K562 (cell line): ENCODE measurements around the gene MBD5. TPM values are rescaled to one million over a fixed set of nuclear protein-coding genes. Genes with fewer than 3 reads are reported as not detected.

Source experiments
- ATAC-seq: fragments of 200-7000 bp; cut with Tn5 transposase; 3 replicates; pipeline ENCODE4 v1.9.1; 2020; ENCODE audit warnings: moderate library complexity
- BruUV-seq: library from RNA; stranded (reverse); fragments of 400-500 nt; replicated peaks from 2 replicates; lab custom pipeline; 2021; lab: Mats Ljungman, UMichigan
- CTCF ChIA-PET: fragments of 300-600 bp; formaldehyde crosslinking; extraction: SDS; loops from one replicate; lab custom pipeline; 2021; ENCODE audit warnings: low intra/inter-chr PET ratio; lab: Yijun Ruan, JAX
- POLR2A ChIA-PET: fragments of 300-600, 350-650 bp; sonication (Branson Sonifier 250); formaldehyde crosslinking; extraction: SDS; loops from one replicate; lab custom pipeline; 2021; ENCODE audit warnings: antibody characterized with exemption, inconsistent platforms; lab: Yijun Ruan, JAX
- DNase-seq, 4 experiments: peaks; one replicate each; pipeline versions ENCODE4 v3.0.0 to v3.0.0-alpha.2; 2011 to 2018; ENCODE audit warnings: low spot score in 3 of 4, mixed read lengths in 3 of 4; ENCODE audit errors: extremely low read depth in 1 of 4
- FAIRE-seq: peaks from 2 replicates; lab custom pipeline; 2011; peaks lifted over from hg19 to GRCh38; lab: Jason Lieb, UNC
- H2AFZ ChIP-seq: 2 replicates; pipeline ENCODE4 v1.6.0; 2011; ENCODE audit warnings: low read depth, low read length, control low read depth, inconsistent platforms
- H3K27ac ChIP-seq: fragments of 200-600 bp; 3 replicates; pipeline ENCODE4 v1.8.0; 2011; ENCODE audit warnings: low read depth, mild to moderate bottlenecking, control low read depth, inconsistent platforms, low read length, moderate library complexity, mixed read lengths; ENCODE audit errors: extremely low read depth
- H3K27me3 ChIP-seq, 2 experiments: fragments of 300-600 bp in 1 of 2; 2 replicates in 1 of 2; 3 replicates in 1 of 2; pipeline versions ENCODE4 v1.6.0 to v1.8.0; 2011; ENCODE audit warnings: inconsistent platforms in 2 of 2, low read length in 2 of 2, mild to moderate bottlenecking in 1 of 2, mixed read lengths in 1 of 2, moderate library complexity in 1 of 2; ENCODE audit not compliant: control insufficient read depth in 2 of 2, insufficient read depth in 2 of 2
- H3K36me3 ChIP-seq: fragments of 300-600 bp; 3 replicates; pipeline ENCODE4 v1.8.0; 2011; ENCODE audit warnings: mild to moderate bottlenecking, low read length, inconsistent platforms; ENCODE audit not compliant: control insufficient read depth, insufficient read depth
- H3K4me1 ChIP-seq, 2 experiments: fragments of 200-600 bp in 1 of 2; replicated peaks in 1 of 2; 2 replicates in 1 of 2; 3 replicates in 1 of 2; pipeline versions ENCODE4 v1.5.1 to v1.8.0; 2011; ENCODE audit warnings: inconsistent platforms in 2 of 2, low read length in 2 of 2, mild to moderate bottlenecking in 1 of 2, mixed read lengths in 1 of 2, moderate library complexity in 1 of 2; ENCODE audit not compliant: control insufficient read depth in 2 of 2, insufficient read depth in 2 of 2
- H3K4me2 ChIP-seq: 2 replicates; pipeline ENCODE4 v1.6.1; 2011; ENCODE audit warnings: low read length, control low read depth, inconsistent platforms, mixed read lengths; ENCODE audit not compliant: insufficient read depth
- H3K4me3 ChIP-seq: fragments of 200-600 bp; sonication (generic), shearing (Covaris generic); 2 replicates; pipeline ENCODE4 v1.5.1; 2016; ENCODE audit warnings: control low read depth, inconsistent platforms
- H3K79me2 ChIP-seq: fragments of 200-600 bp; 3 replicates; pipeline ENCODE4 v1.8.0; 2011; ENCODE audit warnings: low read length, inconsistent platforms; ENCODE audit not compliant: control insufficient read depth, insufficient read depth
- H3K9ac ChIP-seq, 2 experiments: 2 replicates each; pipeline versions ENCODE4 v1.6.0 to v1.6.1; 2011; ENCODE audit warnings: low read depth in 2 of 2, low read length in 2 of 2, control low read depth in 1 of 2, inconsistent platforms in 1 of 2, mild to moderate bottlenecking in 1 of 2, mixed read lengths in 1 of 2; ENCODE audit not compliant: insufficient read depth in 1 of 2
- H3K9me1 ChIP-seq: one replicate; pipeline ENCODE4 v1.6.0; 2011; ENCODE audit warnings: inconsistent platforms, mild to moderate bottlenecking, low read length, moderate library complexity; ENCODE audit not compliant: control insufficient read depth, insufficient read depth
- H3K9me3 ChIP-seq: replicated peaks from 2 replicates; pipeline ENCODE4 v1.5.1; 2011; ENCODE audit warnings: low read depth, low read length, inconsistent platforms; ENCODE audit not compliant: control insufficient read depth, insufficient read depth
- H4K20me1 ChIP-seq: replicated peaks from 2 replicates; pipeline ENCODE4 v1.6.1; 2011; ENCODE audit warnings: low read length, inconsistent platforms, mixed read lengths; ENCODE audit not compliant: control insufficient read depth, insufficient read depth
- E2F3 ChIP-seq: fragments of 250-450 bp; sonication (Bioruptor Pico); IDR thresholded peaks from 2 replicates; pipeline ENCODE4 v1.4.0; 2020; ENCODE audit warnings: mild to moderate bottlenecking
- FOXJ2 ChIP-seq: fragments of 200-800 bp; sonication (Bioruptor generic); IDR thresholded peaks from 2 replicates; pipeline ENCODE4 v1.6.1; 2016; ENCODE audit warnings: missing genetic modification characterization, missing compliant biosample characterization
- MAFF ChIP-seq: IDR thresholded peaks from 2 replicates; pipeline ENCODE4 v1.6.1; 2012; ENCODE audit warnings: low read length, improper control_type of control experiment
- ZC3H4 ChIP-seq: sonication (generic); formaldehyde crosslinking; IDR thresholded peaks from 2 replicates; pipeline ENCODE4 v1.9.0; 2021; ENCODE audit warnings: missing genetic modification reagents, borderline replicate concordance
- ZC3H8 ChIP-seq: fragments of 450-650 bp; IDR thresholded peaks from 2 replicates; pipeline ENCODE4 v1.6.1; 2017
- ZNF175 ChIP-seq: fragments of 200-800 bp; sonication (Bioruptor generic); IDR thresholded peaks from 2 replicates; pipeline ENCODE4 v1.6.1; 2016; ENCODE audit warnings: low read depth, mild to moderate bottlenecking, missing genetic modification characterization, missing compliant biosample characterization
- WGBS: fragments of 100-300 bp; shearing (Covaris generic); methylation state at CpG from one replicate; pipeline ENCODE4 v1.1.6; 2016; ENCODE audit warnings: low coverage, mixed read lengths; ENCODE audit not compliant: insufficient coverage; ENCODE audit errors: missing lambda C conversion rate; 5-methylcytosine and 5-hydroxymethylcytosine counted together
- in situ Hi-C: fragments of 300-500 bp; cut with MboI; formaldehyde crosslinking; loops from 4 replicates; pipeline ENCODE4 v1.15.0; 2018; ENCODE audit warnings: inconsistent platforms, mixed read lengths
- intact Hi-C: fragments of 100-400 bp; cut with micrococcal nuclease; formaldehyde crosslinking; loops from 2 replicates; pipeline ENCODE4 v1.14.2; 2022
- polyA plus RNA-seq, 8 experiments: library from polyadenylated mRNA; depleted of rRNA in 4 of 8; stranded (reverse) in 5 of 8; unstranded in 3 of 8; fragments of >200 nt; fragmentation: Nextera tagmentation in 2 of 8; fragmentation: Illumina TruSeq in 1 of 8; extraction: Ambion mirVana in 2 of 8; extraction: Trizol in 1 of 8; gene quantifications; 2 replicates each; pipeline versions ENCODE4 v1.2.1 to v1.2.3, GENCODE V29; 2011 to 2014; ENCODE audit warnings: inconsistent platforms in 1 of 8, missing spikeins in 1 of 8
- total RNA-seq, 7 experiments: library from RNA; depleted of rRNA in 6 of 7; stranded (reverse); fragments of >200 nt in 6 of 7; fragmentation: Illumina TruSeq in 2 of 7; extraction: Trizol in 2 of 7; gene quantifications; 2 replicates each; pipeline versions ENCODE4 v1.2.1 to v1.2.3, GENCODE V29; 2011 to 2021; ENCODE audit warnings: low replicate concordance in 1 of 7
- TF ChIP-seq, protein P1 (sequence below): fragments of 250-450 bp; sonication (Bioruptor Pico); IDR thresholded peaks from 2 replicates; pipeline ENCODE4 v1.4.0; 2020; ENCODE audit warnings: mild to moderate bottlenecking, moderate library complexity
- TF ChIP-seq, protein P2 (sequence below), 2 experiments: IDR thresholded peaks; 2 replicates each; pipeline ENCODE4 v1.6.1; 2012; ENCODE audit warnings: improper control_type of control experiment in 2 of 2, low read depth in 2 of 2, low read length in 2 of 2, borderline replicate concordance in 1 of 2
- TF ChIP-seq, protein P3 (sequence below): sonication (generic); formaldehyde crosslinking; IDR thresholded peaks from 2 replicates; pipeline ENCODE4 v1.9.0; 2022; ENCODE audit warnings: mild to moderate bottlenecking, missing genetic modification reagents
- TF ChIP-seq, protein P4 (sequence below): fragments of 450-650 bp; formaldehyde crosslinking; IDR thresholded peaks from 2 replicates; pipeline ENCODE4 v1.4.0; 2022; ENCODE audit warnings: mild to moderate bottlenecking, moderate library complexity

Gene MBD5
- total and polyA plus RNA-seq, 9 of the 15 experiments (the other 6 are each of a cell fraction or from before 2014, with no cell fraction given): 3.4 to 14.5 (median 9.0) TPM

DNA sequence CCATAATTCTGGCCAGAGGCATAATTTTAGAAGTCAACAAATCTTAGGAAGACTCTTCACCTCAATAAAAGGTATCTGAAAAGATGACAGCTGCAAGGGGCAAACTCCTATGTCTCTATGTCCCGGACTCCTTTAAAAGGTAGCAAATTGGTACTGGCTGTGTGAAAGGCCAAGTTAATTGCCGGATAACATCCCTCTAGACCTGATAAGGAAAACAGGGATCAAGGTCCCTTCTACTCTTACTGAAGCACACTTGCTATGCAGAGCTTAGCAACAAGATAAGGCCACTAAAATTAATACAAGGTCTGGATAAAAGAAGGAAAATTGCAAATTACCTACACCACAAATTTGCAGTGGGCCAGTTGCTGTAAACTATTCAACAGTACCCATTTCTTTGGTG, 482.6 kb downstream of the MBD5 start:
- H3K79me2 ChIP-seq: no peaks in the 10 kb centered on the region
- no peak overlapping the region for H3K4me2 ChIP-seq
- ATAC-seq (no peak), DNase-seq (no peak), FAIRE-seq (no peak)
- TF ChIP-seq ZNF175: no peak
- H3K4me1 ChIP-seq: peaks cover 0 to 7% of the 10 kb centered on the region in 2 experiments; a peak in 3 of 5 replicates
- BruUV-seq: no TSS peak
- no peak overlapping the region for H3K4me3 ChIP-seq
- no peak overlapping the region for H3K27ac ChIP-seq
- no peaks in the 10 kb centered on the region for H3K9me1 ChIP-seq
- no peak overlapping the region for H2AFZ ChIP-seq
- H3K9ac ChIP-seq: no peak overlapping the region
- H3K36me3 ChIP-seq: no peaks in the 10 kb centered on the region
- intact Hi-C loops (no loop called here), in situ Hi-C loops (no loop called here)
- no peaks in the 10 kb centered on the region for H3K9me3 ChIP-seq
- CTCF ChIA-PET: interaction anchor here (0.5 kb wide), 1 partner anchor 245 kb away, joined by 3 read pairs; no protein-coding TSS in a partner anchor
- WGBS: 11% methylated on average over 2 of the region's 2 CpGs
- H4K20me1 ChIP-seq: no peaks in the 10 kb centered on the region
- no peaks in the 10 kb centered on the region for H3K27me3 ChIP-seq
- POLR2A ChIA-PET: no interaction called here

DNA sequence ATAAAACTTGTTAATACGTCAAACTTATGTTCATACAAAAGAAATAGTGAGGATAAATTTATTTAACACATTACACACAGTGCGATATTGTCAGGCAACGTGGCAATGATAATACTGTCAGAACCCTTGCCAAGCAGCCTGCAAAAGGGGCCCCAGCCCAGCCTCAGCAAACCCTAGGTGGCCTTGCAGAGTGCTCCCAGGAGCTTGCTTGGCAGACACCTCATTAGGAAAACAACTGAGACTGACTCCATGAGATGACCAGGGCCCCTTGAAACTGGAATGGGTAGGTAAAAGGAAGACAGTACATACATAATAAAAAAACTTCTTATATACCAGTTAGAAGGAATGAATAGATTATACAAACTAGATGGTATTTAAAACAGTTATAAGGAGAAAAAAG, 487.1 kb downstream of the MBD5 start:
- Histone ChIP-seq H3K27ac (no peak overlapping the region), H3K4me1 (peaks cover 0 to 5% of the 10 kb centered on the region in 2 experiments; a peak in 1 of 5 replicates), H3K4me2 (no peak overlapping the region), H3K79me2 (no peaks in the 10 kb centered on the region), H3K27me3 (no peaks in the 10 kb centered on the region), H2AFZ (no peak overlapping the region), H3K9me3 (no peaks in the 10 kb centered on the region), H4K20me1 (no peaks in the 10 kb centered on the region), H3K4me3 (no peak overlapping the region), H3K9me1 (no peaks in the 10 kb centered on the region), H3K9ac (no peak overlapping the region), H3K36me3 (no peaks in the 10 kb centered on the region)
- ATAC-seq: no peak
- DNase-seq: no peak
- no peak for FAIRE-seq
- in situ Hi-C loops (no loop called here), intact Hi-C loops (loop anchor here (5.0 kb wide), 1 partner anchor 306 kb away; no protein-coding TSS in a partner anchor)
- 45% methylated on average over 3 of the region's 3 CpGs for WGBS
- POLR2A ChIA-PET: interaction anchor here (0.7 kb wide), 1 partner anchor 315 kb away, joined by 3 read pairs; no protein-coding TSS in a partner anchor
- no TSS peak for BruUV-seq
- CTCF ChIA-PET: interaction anchor here (2.9 kb wide), 1 partner anchor 518 kb away, joined by 16 read pairs; no protein-coding TSS in a partner anchor
- TF ChIP-seq, protein P1, sequence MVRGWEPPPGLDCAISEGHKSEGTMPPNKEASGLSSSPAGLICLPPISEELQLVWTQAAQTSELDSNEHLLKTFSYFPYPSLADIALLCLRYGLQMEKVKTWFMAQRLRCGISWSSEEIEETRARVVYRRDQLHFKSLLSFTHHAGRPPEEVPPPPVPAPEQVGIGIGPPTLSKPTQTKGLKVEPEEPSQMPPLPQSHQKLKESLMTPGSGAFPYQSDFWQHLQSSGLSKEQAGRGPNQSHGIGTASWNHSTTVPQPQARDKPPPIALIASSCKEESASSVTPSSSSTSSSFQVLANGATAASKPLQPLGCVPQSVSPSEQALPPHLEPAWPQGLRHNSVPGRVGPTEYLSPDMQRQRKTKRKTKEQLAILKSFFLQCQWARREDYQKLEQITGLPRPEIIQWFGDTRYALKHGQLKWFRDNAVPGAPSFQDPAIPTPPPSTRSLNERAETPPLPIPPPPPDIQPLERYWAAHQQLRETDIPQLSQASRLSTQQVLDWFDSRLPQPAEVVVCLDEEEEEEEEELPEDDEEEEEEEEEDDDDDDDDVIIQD: no peak
- no peak for TF ChIP-seq MAFF
- TF ChIP-seq, protein P2, sequence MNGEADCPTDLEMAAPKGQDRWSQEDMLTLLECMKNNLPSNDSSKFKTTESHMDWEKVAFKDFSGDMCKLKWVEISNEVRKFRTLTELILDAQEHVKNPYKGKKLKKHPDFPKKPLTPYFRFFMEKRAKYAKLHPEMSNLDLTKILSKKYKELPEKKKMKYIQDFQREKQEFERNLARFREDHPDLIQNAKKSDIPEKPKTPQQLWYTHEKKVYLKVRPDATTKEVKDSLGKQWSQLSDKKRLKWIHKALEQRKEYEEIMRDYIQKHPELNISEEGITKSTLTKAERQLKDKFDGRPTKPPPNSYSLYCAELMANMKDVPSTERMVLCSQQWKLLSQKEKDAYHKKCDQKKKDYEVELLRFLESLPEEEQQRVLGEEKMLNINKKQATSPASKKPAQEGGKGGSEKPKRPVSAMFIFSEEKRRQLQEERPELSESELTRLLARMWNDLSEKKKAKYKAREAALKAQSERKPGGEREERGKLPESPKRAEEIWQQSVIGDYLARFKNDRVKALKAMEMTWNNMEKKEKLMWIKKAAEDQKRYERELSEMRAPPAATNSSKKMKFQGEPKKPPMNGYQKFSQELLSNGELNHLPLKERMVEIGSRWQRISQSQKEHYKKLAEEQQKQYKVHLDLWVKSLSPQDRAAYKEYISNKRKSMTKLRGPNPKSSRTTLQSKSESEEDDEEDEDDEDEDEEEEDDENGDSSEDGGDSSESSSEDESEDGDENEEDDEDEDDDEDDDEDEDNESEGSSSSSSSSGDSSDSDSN (IDR thresholded peaks at IDR 0.05; ENCODE audit: borderline replicate concordance in 1 of 2, low read depth in 2 of 2, low read length in 2 of 2): no peak
- TF ChIP-seq ZC3H8: no peak
- TF ChIP-seq, protein P3, sequence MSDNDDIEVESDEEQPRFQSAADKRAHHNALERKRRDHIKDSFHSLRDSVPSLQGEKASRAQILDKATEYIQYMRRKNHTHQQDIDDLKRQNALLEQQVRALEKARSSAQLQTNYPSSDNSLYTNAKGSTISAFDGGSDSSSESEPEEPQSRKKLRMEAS (CRISPR knock-in tag): no peak
- TF ChIP-seq ZC3H4 (CRISPR knock-in tag): no peak
- TF ChIP-seq FOXJ2: no peak
- TF ChIP-seq, protein P4, sequence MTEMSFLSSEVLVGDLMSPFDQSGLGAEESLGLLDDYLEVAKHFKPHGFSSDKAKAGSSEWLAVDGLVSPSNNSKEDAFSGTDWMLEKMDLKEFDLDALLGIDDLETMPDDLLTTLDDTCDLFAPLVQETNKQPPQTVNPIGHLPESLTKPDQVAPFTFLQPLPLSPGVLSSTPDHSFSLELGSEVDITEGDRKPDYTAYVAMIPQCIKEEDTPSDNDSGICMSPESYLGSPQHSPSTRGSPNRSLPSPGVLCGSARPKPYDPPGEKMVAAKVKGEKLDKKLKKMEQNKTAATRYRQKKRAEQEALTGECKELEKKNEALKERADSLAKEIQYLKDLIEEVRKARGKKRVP: no peak
- TF ChIP-seq E2F3 (CRISPR knock-in tag): no peak
